ENCODE data around the gene BICD2. TPM values are rescaled to one million over a fixed set of nuclear protein-coding genes. Genes with fewer than 3 reads are reported as not detected.
A peak's percentile ranks its signal among the peaks of the same experiment; 100 is the strongest.

Gene BICD2
- total and polyA plus RNA-seq, 8 donors, result 23.7 to 34.5 (median 28.4) TPM

- peaks cover 0 to 12% of the 10 kb centered on the region in 2 donors for H3K4me1 ChIP-seq
- no peak for DNase-seq
- intact Hi-C loops (cut with DNase I), result no loop called here
- peaks cover 0 to 54% of the 10 kb centered on the region in 2 donors for H3K36me3 ChIP-seq
- H3K27me3 ChIP-seq, result no peaks in the 10 kb centered on the region
- no peak for TF ChIP-seq CTCF (IDR thresholded peaks at IDR 0.05)
- no peak overlapping the region for H3K27ac ChIP-seq
- ATAC-seq, result no peak
- no peaks in the 10 kb centered on the region for H3K9me3 ChIP-seq
- no peak overlapping the region for H3K4me3 ChIP-seq
These were observed 55.4 kb downstream of the BICD2 start for GRCh38 chr9:92709240-92709639.

GRCh38 chr9:92707530-92707929, 57.1 kb downstream of the BICD2 start:
- TF ChIP-seq CTCF (IDR thresholded peaks at IDR 0.05), result no peak
- intact Hi-C loops (cut with DNase I), result no loop called here
- Histone ChIP-seq H3K36me3 (peaks cover 0 to 37% of the 10 kb centered on the region in 2 donors), H3K9me3 (no peaks in the 10 kb centered on the region), H3K27me3 (no peaks in the 10 kb centered on the region), H3K27ac (no peak overlapping the region), H3K4me1 (peaks cover 0 to 12% of the 10 kb centered on the region in 2 donors), H3K4me3 (no peak overlapping the region)
- ATAC-seq (no peak), DNase-seq (no peak)

- intact Hi-C loops (cut with DNase I), result no loop called here
- H3K4me1 ChIP-seq, result peaks cover 0 to 2% of the 10 kb centered on the region in 2 donors
- peaks cover 0 to 25% of the 10 kb centered on the region in 2 donors for H3K36me3 ChIP-seq
- ATAC-seq (peak; percentile 66), DNase-seq (no peak)
- H3K9me3 ChIP-seq, result no peaks in the 10 kb centered on the region
- H3K27ac ChIP-seq, result no peak overlapping the region
- peak; percentile 12 to 56 for TF ChIP-seq CTCF (IDR thresholded peaks at IDR 0.05)
- H3K27me3 ChIP-seq, result no peaks in the 10 kb centered on the region
- H3K4me3 ChIP-seq, result no peak overlapping the region
These were observed 58.3 kb downstream of the BICD2 start for GRCh38 chr9:92706218-92706940.

GRCh38 chr9:92704528-92704927, 60.1 kb downstream of the BICD2 start:
- Histone ChIP-seq H3K9me3 (no peaks in the 10 kb centered on the region), H3K36me3 (peaks cover 0 to 7% of the 10 kb centered on the region in 2 donors), H3K4me3 (no peak overlapping the region), H3K27me3 (no peaks in the 10 kb centered on the region), H3K27ac (no peak overlapping the region), H3K4me1 (no peaks in the 10 kb centered on the region)
- TF ChIP-seq CTCF (IDR thresholded peaks at IDR 0.05), result no peak
- ATAC-seq, result no peak
- intact Hi-C loops (cut with DNase I), result no loop called here
- no peak for DNase-seq

- no peaks in the 10 kb centered on the region for H3K27me3 ChIP-seq
- no peaks in the 10 kb centered on the region for H3K36me3 ChIP-seq
- no peaks in the 10 kb centered on the region for H3K4me1 ChIP-seq
- DNase-seq (no peak), ATAC-seq (no peak)
- no peak overlapping the region for H3K4me3 ChIP-seq
- TF ChIP-seq CTCF (IDR thresholded peaks at IDR 0.05), result no peak
- H3K9me3 ChIP-seq, result peaks cover 0 to 43% of the 10 kb centered on the region in 2 donors
- intact Hi-C loops (cut with DNase I), result no loop called here
- H3K27ac ChIP-seq, result no peak overlapping the region
These were observed 68.0 kb downstream of the BICD2 start for GRCh38 chr9:92696619-92697018.

Measured in left lung (tissue), 10 donors.